Measurements from ENCODE around the gene CACNA1C. TPM values are rescaled to one million over a fixed set of nuclear protein-coding genes. Genes with fewer than 3 reads are reported as not detected.

Gene CACNA1C
- total and polyA plus RNA-seq, 2 of the 4 experiments (the other 2 are of a cell fraction): 1.6 to 2.6 TPM

- Histone ChIP-seq H3K36me3 (ENCODE audit: control insufficient read depth, insufficient read depth, low read length) (no peaks in the 10 kb centered on the region), H2BK15ac (ENCODE audit: low read depth, low read length) (no peak overlapping the region), H3K23ac (ENCODE audit: low read depth, low read length) (no peak overlapping the region), H2AFZ (replicated peaks; ENCODE audit: low read length, poor library complexity) (no peak overlapping the region), H2BK20ac (ENCODE audit: low read depth, low read length) (no peak overlapping the region), H3K9me1 (ENCODE audit: insufficient read depth, low read length) (no peaks in the 10 kb centered on the region), H4K20me1 (ENCODE audit: insufficient read depth, low read length) (no peaks in the 10 kb centered on the region), H3K27me3 (ENCODE audit: control insufficient read depth, insufficient read depth, low read length) (peaks cover 35% of the 10 kb centered on the region), H2AK5ac (ENCODE audit: low read depth, low read length) (no peak overlapping the region), H3K4me3 (ENCODE audit: insufficient read depth, low read depth, low read length) (no peak overlapping the region), H3K27ac (ENCODE audit: insufficient read depth, low read length) (no peak overlapping the region), H3K14ac (replicated peaks; ENCODE audit: low read depth, low read length) (no peak overlapping the region), H3K4me2 (ENCODE audit: low read depth, low read length) (no peak overlapping the region), H2BK120ac (ENCODE audit: low read depth, low read length) (no peak overlapping the region), H3K9me3 (ENCODE audit: control insufficient read depth, insufficient read depth, low read length) (peaks cover 2% of the 10 kb centered on the region), H3K79me1 (ENCODE audit: low read depth in 1 of 2, low read length in 2 of 2) (no peaks in the 10 kb centered on the region), H4K91ac (ENCODE audit: insufficient read depth, low read depth, low read length) (no peak overlapping the region), H2AK9ac (replicated peaks; ENCODE audit: low read depth, low read length, poor library complexity) (no peak overlapping the region), H3K4me1 (ENCODE audit: control insufficient read depth, insufficient read depth, low read length) (no peaks in the 10 kb centered on the region), H3K4ac (ENCODE audit: low read depth, low read length) (no peak overlapping the region), H3K56ac (ENCODE audit: extremely low read depth, insufficient read depth, low read length) (no peak overlapping the region), H2BK5ac (ENCODE audit: low read depth, low read length, poor library complexity, severe bottlenecking) (no peak overlapping the region), H4K8ac (ENCODE audit: low read depth in 2 of 2, low read length in 2 of 2) (no peak overlapping the region), H3K18ac (ENCODE audit: low read depth, low read length) (no peak overlapping the region), H4K5ac (ENCODE audit: low read depth, low read length) (no peak overlapping the region), H3K9ac (ENCODE audit: low read depth, low read length) (no peak overlapping the region)
- WGBS, 2 experiments (ENCODE audit: extremely low coverage in 2 of 2, insufficient read length in 1 of 2): 92% methylated on average over 2 of the region's 3 CpGs; no CpG with 5 or more reads in 1 of the 2 experiments
- ChIA-PET POLR2A (ENCODE audit: unreplicated experiment) (no interaction called here), CTCF (no interaction called here)
- in situ Hi-C loops (cut with MboI; ENCODE audit: low sequenced_read_pairs) (loop anchor here (10.0 kb wide), 2 partner anchors 216 to 366 kb away; no protein-coding TSS in a partner anchor), intact Hi-C loops (cut with micrococcal nuclease) (no loop called here), dilution Hi-C loops (cut with HindIII; ENCODE audit: low sequenced_read_pairs, unreplicated experiment) (no loop called here)
- no TSS peak for BruUV-seq (replicated peaks)
- ATAC-seq (ENCODE audit: low read depth) (no peak), DNase-seq (no peak)
- TF ChIP-seq CHD1 (IDR thresholded peaks at IDR 0.05; ENCODE audit: low read depth, low read length) (no peak), SMC3 (IDR thresholded peaks at IDR 0.05; ENCODE audit: low read depth, low read length) (no peak), NFE2L2 (IDR thresholded peaks at IDR 0.05; ENCODE audit: low read depth, low read length) (no peak), ELK1 (IDR thresholded peaks at IDR 0.05; ENCODE audit: borderline replicate concordance, low read depth, low read length) (no peak), BHLHE40 (IDR thresholded peaks at IDR 0.05; ENCODE audit: low read depth, low read length) (no peak), RAD21 (IDR thresholded peaks at IDR 0.05; ENCODE audit: low read length) (no peak), CTCF (conservative IDR thresholded peaks at IDR 0.05; ENCODE audit: low read depth, low read length) (no peak)
These were observed 32.3 kb upstream of the CACNA1C start for GRCh38 chr12:2020511-2020910.

Data from IMR-90 (cell line).